Subcutaneous abdominal adipose tissue (tissue), 5 donors: Measurements from ENCODE around the gene TCAP.

ENCODE experiments used
- H3K27ac ChIP-seq: one replicate; pipeline ENCODE4 v1.7.0; 2013; ENCODE audit warnings: low read depth, mild to moderate bottlenecking, inconsistent platforms, low read length, moderate library complexity
- H3K27me3 ChIP-seq, 5 donors: one replicate each; pipeline ENCODE4 v1.7.0; 2013; ENCODE audit warnings: low read length in 5 of 5, inconsistent platforms in 1 of 5; ENCODE audit not compliant: control insufficient read depth in 5 of 5, insufficient read depth in 4 of 5
- H3K36me3 ChIP-seq, 5 donors: one replicate each; pipeline ENCODE4 v1.7.0; 2013; ENCODE audit warnings: low read length in 5 of 5; ENCODE audit not compliant: control insufficient read depth in 5 of 5, insufficient read depth in 5 of 5
- H3K4me1 ChIP-seq, 5 donors: one replicate each; pipeline ENCODE4 v1.7.0; 2013; ENCODE audit warnings: low read length in 5 of 5, mild to moderate bottlenecking in 3 of 5, moderate library complexity in 1 of 5; ENCODE audit not compliant: control insufficient read depth in 5 of 5, insufficient read depth in 5 of 5
- H3K4me3 ChIP-seq, 5 donors: one replicate each; pipeline ENCODE4 v1.7.0; 2013; ENCODE audit warnings: low read length in 5 of 5, low read depth in 1 of 5
- H3K9ac ChIP-seq, 5 donors: one replicate each; pipeline ENCODE4 v1.7.0; 2013; ENCODE audit warnings: low read length in 5 of 5, mild to moderate bottlenecking in 4 of 5, moderate library complexity in 3 of 5
- H3K9me3 ChIP-seq, 5 donors: one replicate each; pipeline ENCODE4 v1.7.0; 2013; ENCODE audit warnings: low read length in 5 of 5; ENCODE audit not compliant: control insufficient read depth in 5 of 5
- donor health status: healthy.
- donor health status: healthy.
- donor health status: healthy.
- donor health status: healthy.
- donor health status: healthy.

Gene TCAP

GRCh38 chr17:39629494-39629880 is 35.7 kb upstream of the TCAP start:
- Histone ChIP-seq H3K9ac (peak overlapping the region in 2 of 5 donors; percentile 25 to 31), H3K4me3 (peak overlapping the region in 1 of 5 donors; percentile 31), H3K36me3 (no peaks in the 10 kb centered on the region), H3K27me3 (peaks cover 0 to 43% (median 24%) of the 10 kb centered on the region in 5 donors), H3K4me1 (peaks cover under 1 to 88% (median 76%) of the 10 kb centered on the region in 5 donors), H3K9me3 (no peaks in the 10 kb centered on the region), H3K27ac (peak overlapping the region; percentile 27)

- Histone ChIP-seq H3K27me3 (peaks cover 0 to 40% (median 22%) of the 10 kb centered on the region in 5 donors), H3K4me3 (peak overlapping the region in 1 of 5 donors; percentile 31), H3K36me3 (peaks cover 0 to 3% (median 0%) of the 10 kb centered on the region in 5 donors), H3K9me3 (no peaks in the 10 kb centered on the region), H3K4me1 (peaks cover 1 to 91% (median 79%) of the 10 kb centered on the region in 5 donors), H3K27ac (peak overlapping the region; percentile 50), H3K9ac (peak overlapping the region in 1 of 5 donors; percentile 31)
These were observed 35.3 kb upstream of the TCAP start for GRCh38 chr17:39629898-39630297.

- Histone ChIP-seq H3K27ac (peak overlapping the region; percentile 7), H3K9me3 (no peaks in the 10 kb centered on the region), H3K4me3 (no peak overlapping the region), H3K36me3 (peaks cover 0 to 8% (median 0%) of the 10 kb centered on the region in 5 donors), H3K4me1 (peaks cover 2 to 83% (median 78%) of the 10 kb centered on the region in 5 donors), H3K9ac (no peak overlapping the region), H3K27me3 (peaks cover 0 to 25% (median 9%) of the 10 kb centered on the region in 5 donors)
These were observed 33.7 kb upstream of the TCAP start for GRCh38 chr17:39631403-39631802.

- peaks cover 0 to 8% (median 0%) of the 10 kb centered on the region in 5 donors for H3K36me3 ChIP-seq
- H3K27ac ChIP-seq, result peak overlapping the region; percentile 7
- no peaks in the 10 kb centered on the region for H3K9me3 ChIP-seq
- H3K9ac ChIP-seq, result no peak overlapping the region
- H3K27me3 ChIP-seq, result peaks cover 0 to 20% (median 3%) of the 10 kb centered on the region in 5 donors
- H3K4me1 ChIP-seq, result peaks cover 3 to 83% (median 75%) of the 10 kb centered on the region in 5 donors
- H3K4me3 ChIP-seq, result peak overlapping the region in 2 of 5 donors; percentile 8 to 33
These were observed 32.8 kb upstream of the TCAP start for GRCh38 chr17:39632153-39632941.

GRCh38 chr17:39633570-39634183 is 31.5 kb upstream of the TCAP start:
- Histone ChIP-seq H3K4me3 (no peak overlapping the region), H3K36me3 (peaks cover 0 to 8% (median 0%) of the 10 kb centered on the region in 5 donors), H3K9me3 (no peaks in the 10 kb centered on the region), H3K9ac (peak overlapping the region in 2 of 5 donors; percentile 21 to 35), H3K27me3 (peaks cover 0 to 14% (median 0%) of the 10 kb centered on the region in 5 donors), H3K27ac (no peak overlapping the region), H3K4me1 (peaks cover 13 to 85% (median 77%) of the 10 kb centered on the region in 5 donors)

GRCh38 chr17:39634384-39634871 is 30.7 kb upstream of the TCAP start:
- Histone ChIP-seq H3K9me3 (no peaks in the 10 kb centered on the region), H3K4me1 (peaks cover 14 to 85% (median 76%) of the 10 kb centered on the region in 5 donors), H3K27me3 (peaks cover 0 to 12% (median 0%) of the 10 kb centered on the region in 5 donors), H3K27ac (no peak overlapping the region), H3K9ac (no peak overlapping the region), H3K4me3 (no peak overlapping the region), H3K36me3 (peaks cover 0 to 8% (median 0%) of the 10 kb centered on the region in 5 donors)

- Histone ChIP-seq H3K27me3 (peaks cover 0 to 8% (median 0%) of the 10 kb centered on the region in 5 donors), H3K36me3 (peaks cover 0 to 10% (median 0%) of the 10 kb centered on the region in 5 donors), H3K4me1 (peaks cover 17 to 85% (median 75%) of the 10 kb centered on the region in 5 donors), H3K9me3 (no peaks in the 10 kb centered on the region), H3K9ac (peak overlapping the region in 4 of 5 donors; percentile 84 to 98 (median 92)), H3K4me3 (no peak overlapping the region), H3K27ac (no peak overlapping the region)
These were observed 29.5 kb upstream of the TCAP start for GRCh38 chr17:39635614-39636176.

GRCh38 chr17:39636587-39636926 is 28.6 kb upstream of the TCAP start:
- Histone ChIP-seq H3K4me3 (peak overlapping the region; percentile 75 to 96 (median 89)), H3K27ac (peak overlapping the region; percentile 89), H3K4me1 (peaks cover 19 to 87% (median 76%) of the 10 kb centered on the region in 5 donors)

GRCh38 chr17:39636927-39637736 is 28.0 kb upstream of the TCAP start, which contains the start of gene STARD3:
Gene STARD3 (plus strand): TSS chr17:39637144. CDS start chr17:39653532, 16,388 bp downstream.
- H3K27ac ChIP-seq, result peak within 1 kb of the TSS; percentile 89
- peaks cover 19 to 87% (median 76%) of the 10 kb centered on the region in 5 donors for H3K4me1 ChIP-seq
- H3K36me3 ChIP-seq, result peaks cover 0 to 12% (median 0%) of the 10 kb centered on the region in 5 donors

More at GRCh38 chr17:39636587-39636926, 28.6 kb upstream of the TCAP start:
- Histone ChIP-seq H3K27me3 (peaks cover 0 to 1% (median 0%) of the 10 kb centered on the region in 5 donors), H3K9me3 (no peaks in the 10 kb centered on the region), H3K36me3 (peaks cover 0 to 12% (median 0%) of the 10 kb centered on the region in 5 donors), H3K9ac (peak overlapping the region; percentile 84 to 98 (median 92))

More at GRCh38 chr17:39636927-39637736, 28.0 kb upstream of the TCAP start, which contains the start of gene STARD3:
- Histone ChIP-seq H3K27me3 (no peaks in the 10 kb centered on the region), H3K9ac (peak within 1 kb of the TSS; percentile 84 to 98 (median 92)), H3K4me3 (peak within 1 kb of the TSS; percentile 87 to 96 (median 89)), H3K9me3 (no peaks in the 10 kb centered on the region)
